Left kidney (tissue), 8 donors: Measurements from ENCODE around the gene LYRM7. TPM values are rescaled to one million over a fixed set of nuclear protein-coding genes. Genes with fewer than 3 reads are reported as not detected.
"Not testable (repeated sequence)": the region's sequence is repeated elsewhere in the genome, so short reads cannot be mapped to it uniquely, and the experiment has no call there.

Experiments used
- DNase-seq: peaks from one replicate; pipeline ENCODE4 v3.0.0-alpha.2; 2013
- long read RNA-seq, 8 donors: transcript quantifications; one replicate each; lab custom pipeline, GENCODE V29; 2026
- polyA plus RNA-seq: library from polyadenylated mRNA; unstranded; fragments of 120-200 nt; gene quantifications from one replicate; pipeline ENCODE4 v1.2.1, GENCODE V29; 2013; ENCODE audit not compliant: insufficient read length

LYRM7 gene
- 17.4 TPM for polyA plus RNA-seq
- long read RNA-seq, donor 1, full-length matches to known transcripts, result 4 of 4 reads
- long read RNA-seq, donor 1, partial matches to known transcripts, result 0 of 4 reads
- long read RNA-seq, donor 1, other reads (novel, unspliced or antisense), result 0 of 4 reads
- long read RNA-seq, donor 2, full-length matches to known transcripts, result 16 of 16 reads
- long read RNA-seq, donor 2, partial matches to known transcripts, result 0 of 16 reads
- long read RNA-seq, donor 2, other reads (novel, unspliced or antisense), result 0 of 16 reads
- long read RNA-seq, donor 3, full-length matches to known transcripts, result 4 of 4 reads
- long read RNA-seq, donor 3, partial matches to known transcripts, result 0 of 4 reads
- long read RNA-seq, donor 3, other reads (novel, unspliced or antisense), result 0 of 4 reads
- long read RNA-seq, donor 4, result 0 reads
- long read RNA-seq, donor 5, full-length matches to known transcripts, result 7 of 7 reads
- long read RNA-seq, donor 5, partial matches to known transcripts, result 0 of 7 reads
- long read RNA-seq, donor 5, other reads (novel, unspliced or antisense), result 0 of 7 reads
- long read RNA-seq, donor 6, full-length matches to known transcripts, result 3 of 3 reads
- long read RNA-seq, donor 6, partial matches to known transcripts, result 0 of 3 reads
- long read RNA-seq, donor 6, other reads (novel, unspliced or antisense), result 0 of 3 reads
- long read RNA-seq, donor 7, full-length matches to known transcripts, result 7 of 7 reads
- long read RNA-seq, donor 7, partial matches to known transcripts, result 0 of 7 reads
- long read RNA-seq, donor 7, other reads (novel, unspliced or antisense), result 0 of 7 reads
- long read RNA-seq, donor 8, full-length matches to known transcripts, result 3 of 3 reads
- long read RNA-seq, donor 8, partial matches to known transcripts, result 0 of 3 reads
- long read RNA-seq, donor 8, other reads (novel, unspliced or antisense), result 0 of 3 reads

DNA sequence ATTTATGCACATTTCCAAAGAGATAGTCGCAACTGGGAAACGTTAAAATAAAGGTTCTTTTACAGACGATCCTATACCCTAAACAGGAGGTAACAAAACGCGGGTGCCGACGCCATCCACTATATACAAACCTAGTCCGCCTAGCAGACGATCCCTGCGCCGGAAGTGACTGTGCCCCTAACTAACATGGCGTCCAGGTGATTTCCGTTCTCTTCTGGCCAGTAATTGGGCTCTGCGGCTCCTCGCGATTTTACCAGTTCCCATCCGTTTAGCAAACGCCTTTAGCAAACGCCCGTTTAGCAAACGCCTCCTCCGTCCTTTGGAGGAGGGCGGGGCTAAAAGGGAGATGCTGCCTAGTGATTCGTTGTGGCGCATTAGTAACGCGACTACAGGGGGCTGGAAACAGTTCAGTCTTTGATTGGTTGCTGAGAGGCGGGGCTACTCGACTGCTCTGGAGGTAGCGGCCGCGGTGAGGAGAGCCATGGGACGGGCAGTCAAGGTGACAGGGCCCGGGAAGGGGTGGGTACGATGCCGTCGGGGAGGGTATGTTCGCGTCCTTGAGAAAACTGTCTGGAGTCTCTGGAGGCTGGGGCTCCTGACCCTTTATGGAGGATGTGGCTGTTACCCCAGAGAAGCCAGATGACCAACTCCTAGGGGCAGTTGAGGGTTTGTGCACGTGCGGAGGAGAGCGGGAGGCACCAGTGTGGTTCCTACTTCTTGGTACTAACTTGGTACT lies at the start of gene LYRM7:
Gene LYRM7 (plus strand): TSS at position 405 of the 736 bp plus-strand sequence. CDS start 77 bp downstream, at position 482.
- peak; percentile 99 for DNase-seq

DNA sequence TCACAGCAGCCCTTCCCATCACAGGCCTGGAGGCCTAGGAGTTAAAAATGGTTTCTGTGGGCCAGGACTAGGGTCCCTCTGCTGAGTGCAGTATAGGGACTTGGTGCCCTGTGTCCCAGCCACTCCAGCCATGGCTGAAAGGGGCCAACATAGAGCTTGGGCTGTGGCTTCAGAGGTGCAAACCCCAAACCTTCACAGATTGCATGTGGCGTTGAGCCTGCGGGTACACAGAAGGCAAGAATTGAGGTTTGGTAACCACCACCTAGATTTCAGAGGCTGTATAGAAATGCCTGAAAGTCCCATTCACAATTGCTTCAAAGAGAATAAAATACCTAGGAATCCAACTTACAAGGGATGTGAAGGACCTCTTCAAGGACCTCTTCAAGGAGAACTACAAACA lies 43.5 kb upstream of the LYRM7 start:
- not testable (repeated sequence) for DNase-seq

DNA sequence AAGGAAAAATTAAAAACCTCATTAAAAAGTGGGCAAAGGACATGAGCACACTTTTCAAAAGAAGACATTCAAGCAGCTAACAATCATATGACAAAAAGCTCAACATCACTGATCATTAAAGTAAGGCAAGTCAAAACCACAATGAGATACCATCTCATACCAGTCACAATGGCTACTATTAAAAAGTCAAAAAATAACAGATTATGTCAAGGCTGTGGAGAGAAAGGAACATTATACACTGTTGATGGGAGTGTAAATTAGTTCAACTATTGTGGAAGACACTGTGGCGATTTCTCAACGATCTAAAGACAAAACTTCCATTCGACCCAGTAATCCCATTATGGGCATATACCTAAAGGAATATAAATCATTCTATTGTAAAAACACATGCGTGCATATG lies 41.4 kb upstream of the LYRM7 start:
- no peak for DNase-seq

DNA sequence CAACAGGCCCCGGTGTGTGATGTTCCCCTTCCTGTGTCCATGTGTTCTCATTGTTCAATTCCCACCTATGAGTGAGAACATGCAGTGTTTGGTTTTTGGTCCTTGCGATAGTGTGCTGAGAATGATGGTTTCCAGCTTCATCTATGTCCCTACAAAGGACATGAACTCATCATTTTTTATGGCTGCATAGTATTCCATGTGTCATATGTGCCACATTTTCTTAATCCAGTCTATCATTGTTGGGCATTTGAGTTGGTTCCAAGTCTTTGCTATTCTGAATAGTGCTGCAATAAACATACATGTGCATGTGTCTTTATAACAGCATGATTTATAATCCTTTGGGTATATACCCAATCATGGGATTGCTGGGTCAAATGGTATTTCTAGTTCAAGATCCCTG lies 37.7 kb upstream of the LYRM7 start:
- DNase-seq, result not testable (repeated sequence)

DNA sequence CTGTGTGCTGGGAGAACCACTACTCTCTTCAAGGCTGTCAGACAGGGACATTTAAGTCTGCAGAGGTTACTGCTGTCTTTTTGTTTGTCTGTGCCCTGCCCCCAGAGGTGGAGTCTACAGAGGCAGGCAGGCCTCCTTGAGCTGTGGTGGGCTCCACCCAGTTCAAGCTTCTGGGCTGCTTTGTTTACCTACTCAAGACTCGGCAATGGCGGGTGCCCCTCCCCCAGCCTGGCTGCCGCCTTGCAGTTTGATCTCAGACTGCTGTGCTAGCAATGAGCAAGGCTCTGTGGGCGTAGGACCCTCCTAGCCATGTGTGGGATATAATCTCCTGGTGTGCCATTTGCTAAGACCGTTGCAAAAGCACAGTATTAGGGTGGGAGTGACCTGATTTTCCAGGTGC lies 32.3 kb upstream of the LYRM7 start:
- not testable (repeated sequence) for DNase-seq

DNA sequence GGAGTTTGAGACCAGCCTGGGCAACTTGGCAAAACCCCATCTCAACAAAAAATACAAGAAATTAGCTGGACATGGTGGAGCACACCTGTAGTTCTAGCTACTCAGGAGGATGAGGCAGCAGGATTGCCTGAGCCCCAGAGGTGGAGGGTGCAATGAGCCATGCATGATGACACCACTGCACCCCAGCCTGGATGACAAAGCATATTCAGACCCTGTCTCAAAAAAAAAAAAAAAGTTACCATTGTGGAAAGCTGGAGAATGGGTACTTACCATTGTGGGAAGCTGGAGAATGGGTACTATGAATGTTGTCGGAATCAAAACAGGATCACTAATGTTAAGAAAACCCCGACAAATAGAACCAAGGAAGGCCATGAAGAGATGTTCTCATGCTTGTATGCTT lies 31.4 kb upstream of the LYRM7 start:
- no peak for DNase-seq

DNA sequence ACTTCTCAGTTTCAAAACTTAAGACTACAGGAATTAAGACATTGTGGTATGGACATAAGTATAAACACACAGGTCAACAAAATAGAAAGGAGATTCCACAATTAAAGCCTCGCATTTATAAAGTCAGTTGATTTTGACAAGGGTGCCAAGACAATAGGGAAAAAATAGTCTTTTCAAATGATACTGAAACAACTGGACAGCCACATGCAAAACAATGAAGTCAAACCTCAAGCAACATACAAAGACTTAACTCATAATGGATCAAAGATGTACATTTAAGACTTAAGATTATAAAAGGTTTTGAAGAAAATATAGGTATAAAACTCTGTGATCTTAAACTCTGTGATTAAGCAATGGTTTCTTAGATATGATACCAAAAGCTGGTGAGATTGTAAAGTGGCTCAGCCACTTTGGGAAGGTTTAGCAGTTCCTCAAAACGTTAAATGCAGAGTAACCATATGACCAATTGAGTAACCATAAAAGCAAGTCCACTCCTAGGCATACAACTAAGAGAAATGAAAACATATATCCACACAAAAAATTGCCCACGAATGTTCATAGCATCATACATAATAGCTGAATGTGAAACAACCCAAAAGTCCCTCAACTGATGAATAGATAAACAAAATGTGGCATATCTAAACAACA lies 27.6 kb upstream of the LYRM7 start:
- DNase-seq, result no peak

DNA sequence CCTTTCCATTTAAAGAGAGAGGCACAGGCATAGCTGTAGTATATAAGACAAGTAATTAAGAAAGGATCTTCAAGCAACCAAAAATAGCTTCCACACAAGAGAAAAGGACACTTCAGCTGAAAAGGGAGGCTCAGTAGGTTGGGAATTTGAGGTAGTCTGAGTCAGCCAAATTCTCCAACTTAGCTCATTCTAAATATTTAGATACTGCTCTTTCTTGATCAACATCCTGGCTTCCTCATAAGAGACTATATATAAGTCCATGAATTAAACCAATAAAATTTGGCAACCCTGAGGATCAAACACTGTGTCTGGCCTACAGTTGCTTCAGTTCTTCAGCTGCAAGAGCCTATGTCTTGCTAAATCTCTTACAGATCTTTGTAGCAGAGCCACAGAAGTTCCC lies 23.5 kb upstream of the LYRM7 start:
- no peak for DNase-seq

DNA sequence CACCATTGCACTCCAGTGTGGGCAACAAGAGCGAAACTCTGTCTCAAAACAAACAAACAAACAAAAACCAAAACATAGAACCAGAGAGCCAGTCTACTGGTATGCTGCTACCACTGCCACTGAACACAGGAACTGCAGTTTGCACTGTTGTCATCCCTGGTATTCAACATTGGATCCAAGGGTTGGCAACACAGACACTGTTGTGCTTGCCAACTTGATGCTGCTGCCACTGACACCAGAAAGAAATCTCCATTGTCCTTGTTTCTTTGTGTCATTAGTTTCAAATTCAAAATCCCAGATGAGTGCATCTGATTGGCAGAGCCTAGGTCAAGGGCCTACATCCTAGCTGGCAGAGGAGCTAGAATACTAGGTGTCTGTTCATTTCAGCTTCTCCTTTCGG lies 21.9 kb upstream of the LYRM7 start:
- DNase-seq, result no peak

DNA sequence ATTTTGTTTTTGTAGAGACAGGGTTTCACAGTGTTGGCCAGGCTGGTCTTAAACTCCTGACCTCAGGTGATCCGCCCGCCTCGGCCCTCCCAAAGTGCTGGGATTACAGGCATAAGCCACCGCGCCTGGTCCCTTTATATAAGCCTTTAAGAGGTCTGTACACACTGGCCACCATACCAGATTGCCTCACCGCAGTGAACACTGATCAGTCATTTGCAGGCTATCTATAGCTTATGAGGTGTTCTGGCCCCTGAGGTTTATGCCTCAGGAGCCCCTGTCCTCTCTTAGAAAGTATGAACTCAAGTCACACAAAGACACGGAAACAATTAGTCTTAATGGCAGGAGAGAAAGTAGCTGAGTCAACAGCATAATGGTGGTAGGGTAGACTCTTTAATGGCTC lies 20.3 kb upstream of the LYRM7 start:
- DNase-seq, result no peak

DNA sequence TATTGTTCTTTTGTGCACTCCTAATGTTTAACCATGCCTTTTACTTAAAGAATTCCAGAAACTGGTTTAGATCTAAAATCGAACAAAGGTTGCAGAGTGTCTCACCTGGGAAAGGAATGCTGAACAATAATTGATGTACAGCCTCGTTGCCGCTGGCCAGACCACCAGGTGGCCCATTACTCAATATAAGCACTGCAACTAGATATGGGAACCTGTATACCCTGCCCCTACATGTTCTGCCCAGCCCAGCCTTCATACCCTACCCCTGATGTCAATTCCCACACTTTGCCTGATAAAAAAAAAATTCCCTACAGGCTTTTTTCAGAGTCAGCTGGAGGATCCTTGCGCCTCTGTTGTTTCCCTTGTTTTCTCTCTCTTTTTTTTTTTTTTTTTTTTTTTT lies 19.5 kb upstream of the LYRM7 start:
- no peak for DNase-seq

DNA sequence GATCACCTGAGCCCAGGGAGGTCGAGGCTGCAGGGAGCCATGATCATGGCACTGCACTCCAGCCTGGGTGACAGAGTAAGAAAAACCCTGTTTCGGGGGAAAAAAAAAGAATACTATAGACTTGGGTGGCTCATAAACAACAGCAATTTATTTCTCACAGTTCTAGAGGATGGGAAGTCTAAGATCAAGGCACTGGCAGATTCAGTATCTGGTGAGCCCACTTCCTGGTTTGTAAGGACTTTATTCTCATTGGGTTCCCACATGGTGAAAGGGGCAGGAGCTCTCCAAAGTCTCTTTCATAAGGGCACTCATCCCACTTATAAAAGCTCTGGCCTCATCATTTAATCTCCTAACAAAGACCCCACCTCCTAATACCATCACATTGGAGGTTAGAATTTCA lies 14.4 kb upstream of the LYRM7 start:
- DNase-seq, result no peak

DNA sequence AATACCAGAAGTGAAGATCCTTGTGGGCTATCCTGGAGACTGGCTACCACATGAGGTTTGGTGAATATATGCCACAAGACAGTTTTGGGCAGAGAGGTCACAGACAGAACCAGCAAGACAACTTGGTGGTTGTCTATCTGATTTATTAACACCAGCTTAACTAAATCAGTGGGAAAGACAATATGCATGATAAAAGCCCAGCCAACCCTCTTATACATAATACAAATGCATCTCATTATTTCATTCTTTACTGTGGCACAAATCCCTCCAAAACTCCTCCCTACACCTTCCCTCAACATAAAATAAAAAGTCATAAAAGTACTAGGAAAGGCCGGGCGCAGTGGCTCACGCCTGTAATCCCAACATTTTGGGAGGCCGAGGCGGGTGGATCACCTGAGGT lies 13.8 kb upstream of the LYRM7 start:
- DNase-seq, result no peak

DNA sequence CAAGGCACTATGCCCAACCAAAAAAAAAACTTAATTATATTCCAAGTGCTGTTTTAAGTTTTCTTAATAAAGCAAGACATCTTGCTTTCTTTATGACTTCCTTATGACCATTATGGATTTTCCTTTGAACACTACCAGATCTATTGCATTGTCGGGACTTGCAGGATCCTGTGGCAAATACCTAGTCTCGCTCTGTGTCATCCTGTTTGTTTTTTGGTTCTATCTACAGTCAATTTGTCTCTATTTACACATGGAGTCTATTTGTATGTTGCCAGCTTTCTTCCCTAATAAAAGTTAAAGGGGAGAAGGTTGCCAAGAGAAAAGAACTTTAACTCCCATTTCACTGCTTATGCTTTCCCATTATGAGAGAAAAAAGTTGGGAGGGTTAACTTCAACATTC lies 10.6 kb upstream of the LYRM7 start:
- DNase-seq, result no peak

DNA sequence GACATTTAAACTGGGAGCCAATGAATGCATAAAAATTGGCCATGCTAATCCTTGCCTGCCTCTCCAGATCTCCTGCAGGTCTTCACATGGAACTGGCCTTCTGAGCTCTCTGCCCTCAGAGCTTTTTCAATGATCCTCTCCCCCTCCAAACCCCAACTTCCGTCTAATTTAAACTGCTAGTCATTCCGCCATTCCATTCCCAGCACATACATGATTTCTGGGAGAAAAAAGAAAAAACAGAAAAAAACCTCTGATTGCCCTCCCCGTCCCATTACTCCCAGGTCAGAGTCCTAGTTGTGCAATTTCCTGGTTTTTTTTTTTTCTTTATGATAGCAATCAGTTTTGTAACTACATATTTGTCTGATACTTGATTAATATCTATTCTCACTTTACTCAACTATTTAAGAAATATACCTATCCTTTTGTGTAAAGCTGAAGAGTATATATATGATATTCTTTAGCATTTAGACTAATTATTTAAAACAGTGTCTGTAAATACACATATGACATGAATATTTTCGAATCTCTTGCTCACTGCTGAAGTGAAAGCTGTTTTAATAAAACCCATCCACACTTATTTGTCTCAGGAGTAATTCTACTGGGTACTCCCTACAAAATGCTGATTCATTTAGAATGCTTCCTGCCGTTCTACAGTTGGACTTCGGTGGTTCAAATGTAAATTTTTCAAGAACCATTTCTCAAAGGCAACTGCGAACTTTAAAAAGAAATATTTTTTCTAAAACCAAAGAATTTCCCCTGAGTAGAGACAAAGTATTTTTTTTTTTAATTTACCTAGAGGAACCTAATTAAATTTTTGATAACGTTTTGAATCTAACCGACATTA lies 7.2 kb upstream of the LYRM7 start:
- peak; percentile 15 for DNase-seq

DNA sequence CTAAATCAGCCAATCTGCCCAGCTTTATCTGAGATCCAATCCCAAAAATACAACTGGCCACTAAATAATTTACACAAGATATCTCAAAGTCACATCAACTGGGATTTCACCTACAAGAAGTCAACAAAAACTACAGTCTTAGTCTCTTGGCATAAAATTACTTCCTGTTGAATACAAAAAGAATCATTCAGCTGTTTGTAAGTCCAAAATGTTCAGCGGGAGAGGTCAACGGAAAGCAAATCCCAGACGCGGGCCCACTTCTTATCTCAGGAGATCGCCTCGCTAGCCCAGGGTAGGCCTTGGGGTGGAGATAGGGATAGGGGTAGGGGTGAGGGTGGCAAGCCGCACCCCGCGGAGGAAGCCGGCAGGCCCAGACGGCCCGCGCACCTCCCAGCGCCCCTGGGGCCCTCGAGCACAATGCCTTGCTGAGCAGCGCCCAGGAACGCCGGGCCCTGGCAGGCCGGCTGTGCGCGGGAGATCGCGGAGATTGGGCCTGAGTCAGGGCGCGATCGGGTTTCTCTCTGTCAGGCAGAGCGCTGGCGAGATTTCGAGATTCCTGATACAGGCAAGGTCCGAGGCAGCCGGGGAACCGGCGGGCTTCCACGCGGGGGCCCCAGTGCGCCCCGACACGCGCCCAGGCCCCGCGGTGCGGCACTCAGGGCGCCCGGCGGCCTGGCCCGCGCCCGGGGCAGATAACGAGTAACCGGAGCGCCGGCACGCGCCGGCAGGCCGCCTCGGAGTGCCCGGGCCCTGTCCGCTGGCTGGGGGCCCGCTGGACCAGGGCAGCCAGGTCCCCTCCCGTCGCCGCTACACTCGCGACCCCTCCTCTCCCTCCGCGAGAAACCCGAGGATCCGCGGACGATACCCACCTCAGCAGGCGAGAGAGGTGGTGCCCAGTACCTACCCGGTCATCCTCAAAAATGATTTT lies 6.3 kb upstream of the LYRM7 start:
- DNase-seq, result peak; percentile 55

DNA sequence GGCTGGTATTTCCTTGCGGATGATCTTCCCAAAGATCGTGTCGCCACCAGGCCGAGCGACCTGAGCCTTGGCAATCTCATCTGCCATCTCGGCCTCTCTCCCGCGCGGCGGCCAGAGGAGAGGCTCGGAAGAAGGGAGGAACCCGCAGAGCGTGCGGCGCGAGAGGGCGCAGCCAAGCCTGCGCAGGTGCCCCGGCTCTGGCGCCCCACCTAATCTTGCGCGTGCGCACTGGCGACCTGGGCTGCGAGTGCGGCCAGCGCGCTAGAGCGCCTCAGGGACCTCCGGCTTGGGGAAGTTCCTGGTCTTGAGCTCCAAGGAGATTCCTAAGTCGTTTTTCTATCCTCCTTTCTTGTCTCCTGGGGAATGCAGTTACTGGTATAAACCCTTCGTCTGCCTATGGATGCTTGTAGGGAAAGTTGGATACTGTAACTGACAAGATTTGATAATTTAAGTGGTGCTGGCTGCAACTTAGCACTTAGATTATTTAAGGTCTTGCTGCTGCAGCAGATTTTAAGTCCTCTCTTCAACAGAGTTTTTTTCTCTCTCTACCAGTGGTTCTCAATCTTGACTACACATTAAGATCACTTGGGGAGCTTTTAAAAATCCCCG lies 5.5 kb upstream of the LYRM7 start, which contains the start of gene HINT1:
Gene HINT1 (minus strand): TSS at position 138 of the 609 bp plus-strand sequence. CDS start 51 bp downstream, at position 87.
- peak; percentile 91 for DNase-seq

DNA sequence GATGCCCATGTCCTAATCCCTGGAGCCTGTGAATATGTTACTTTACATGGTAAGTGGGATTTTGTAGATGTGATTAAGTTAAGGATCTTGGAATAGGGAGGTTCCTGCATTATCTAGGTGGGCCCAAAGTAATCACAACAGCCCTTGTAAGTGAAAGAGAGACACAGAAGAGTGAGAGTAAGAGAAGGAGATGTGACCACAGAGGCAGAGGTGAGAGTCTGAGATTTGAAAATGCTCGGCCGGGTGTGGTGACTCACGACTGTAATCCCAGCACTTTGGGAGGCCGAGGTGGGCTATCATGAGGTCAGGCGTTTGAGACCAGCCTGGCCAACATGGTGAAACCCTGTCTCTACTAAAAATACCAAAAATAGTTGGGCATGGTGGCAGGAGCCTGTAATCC lies 3.1 kb upstream of the LYRM7 start:
- DNase-seq, result no peak
